HepG2 (cell line): Measurements from ENCODE around the gene TEAD1. TPM values are rescaled to one million over a fixed set of nuclear protein-coding genes. Genes with fewer than 3 reads are reported as not detected.

ENCODE experiments used
- ATAC-seq: fragments of 200-7000 bp; cut with Tn5 transposase; 3 replicates; pipeline ENCODE4 v1.9.1; 2020; ENCODE audit warnings: mild to moderate bottlenecking, moderate library complexity
- BruUV-seq: library from RNA; stranded (reverse); fragments of 400-500 nt; replicated peaks from 2 replicates; lab custom pipeline; 2021; lab: Mats Ljungman, UMichigan
- CTCF ChIA-PET: fragments of 300-600 bp; formaldehyde crosslinking; extraction: SDS; loops from one replicate; lab custom pipeline; 2021; ENCODE audit warnings: low total read pairs, inconsistent platforms, low intra/inter-chr PET ratio; lab: Yijun Ruan, JAX
- POLR2A ChIA-PET: fragments of 350-600 bp; sonication (Branson Sonifier 250); formaldehyde crosslinking; loops from one replicate; lab custom pipeline; 2020; ENCODE audit warnings: antibody characterized with exemption, inconsistent platforms; lab: Yijun Ruan, JAX
- DNase-seq: peaks from one replicate; pipeline ENCODE4 v3.0.0-alpha.2; 2015; ENCODE audit warnings: low spot score
- FAIRE-seq: peaks from 3 replicates; lab custom pipeline; 2011; peaks lifted over from hg19 to GRCh38; lab: Jason Lieb, UNC
- H2AFZ ChIP-seq: one replicate; pipeline ENCODE4 v1.6.1; 2011; ENCODE audit warnings: low read length, inconsistent platforms
- H3K27ac ChIP-seq: fragments of 300-600 bp; 3 replicates; pipeline ENCODE4 v1.8.0; 2011; ENCODE audit warnings: mixed run types, mild to moderate bottlenecking, mixed read lengths, low read length, inconsistent platforms; ENCODE audit not compliant: insufficient read depth; ENCODE audit errors: extremely low read length
- H3K27me3 ChIP-seq, 2 experiments: fragments of 200-600 bp in 1 of 2; 2 replicates in 1 of 2; 3 replicates in 1 of 2; pipeline versions ENCODE4 v1.6.0 to v1.8.0; 2011; ENCODE audit warnings: low read length in 2 of 2, mild to moderate bottlenecking in 2 of 2, moderate library complexity in 2 of 2, inconsistent platforms in 1 of 2; ENCODE audit not compliant: insufficient read depth in 2 of 2, control insufficient read depth in 1 of 2
- H3K36me3 ChIP-seq, 2 experiments: fragments of 200-600 bp in 1 of 2; replicated peaks in 1 of 2; 2 replicates in 1 of 2; 3 replicates in 1 of 2; pipeline versions ENCODE4 v1.5.1 to v1.8.0; 2011; ENCODE audit warnings: low read length in 2 of 2, inconsistent platforms in 1 of 2; ENCODE audit not compliant: insufficient read depth in 2 of 2, control insufficient read depth in 1 of 2
- H3K4me1 ChIP-seq: 2 replicates; pipeline ENCODE4 v1.5.1; 2012; ENCODE audit warnings: low read length, inconsistent platforms; ENCODE audit not compliant: insufficient read depth
- H3K4me2 ChIP-seq: 2 replicates; pipeline ENCODE4 v1.6.0; 2011; ENCODE audit warnings: low read depth, low read length, inconsistent platforms
- H3K4me3 ChIP-seq, 3 experiments: fragments of 200-600 bp in 1 of 3; sonication (generic), shearing (Covaris generic) in 1 of 3; replicated peaks in 1 of 3; 2 replicates each; pipeline ENCODE4 v1.5.1; 2011 to 2016; ENCODE audit warnings: low read length in 3 of 3, inconsistent platforms in 2 of 3, low read depth in 2 of 3, mild to moderate bottlenecking in 2 of 3, control low read depth in 1 of 3, mixed read lengths in 1 of 3; ENCODE audit not compliant: insufficient read depth in 1 of 3
- H3K79me2 ChIP-seq: one replicate; pipeline ENCODE4 v1.6.1; 2011; ENCODE audit warnings: low read length, inconsistent platforms; ENCODE audit not compliant: insufficient read depth
- H3K9ac ChIP-seq: 2 replicates; pipeline ENCODE4 v1.6.0; 2011; ENCODE audit warnings: mild to moderate bottlenecking, low read depth, low read length, inconsistent platforms; ENCODE audit not compliant: insufficient read depth
- H3K9me3 ChIP-seq: 2 replicates; pipeline ENCODE4 v1.5.1; 2012; ENCODE audit warnings: mild to moderate bottlenecking, low read length
- H4K20me1 ChIP-seq: 2 replicates; pipeline ENCODE4 v1.6.0; 2011; ENCODE audit warnings: inconsistent platforms, mild to moderate bottlenecking, low read length, moderate library complexity; ENCODE audit not compliant: insufficient read depth
- ARNTL ChIP-seq: sonication (generic); formaldehyde crosslinking; IDR thresholded peaks from 2 replicates; pipeline ENCODE4 v1.4.0; 2020; ENCODE audit warnings: mild to moderate bottlenecking, missing genetic modification reagents
- CCAR2 ChIP-seq: fragments of 200-400 bp; formaldehyde crosslinking; optimal IDR thresholded peaks from 2 replicates; pipeline ENCODE3; 2018; ENCODE audit warnings: low read depth, mild to moderate bottlenecking, low read length, moderate library complexity
- EEA1 ChIP-seq: sonication (generic); formaldehyde crosslinking; IDR thresholded peaks from 2 replicates; pipeline ENCODE4 v1.5.1; 2020; ENCODE audit warnings: mild to moderate bottlenecking, missing genetic modification reagents, borderline replicate concordance
- GFI1 ChIP-seq: sonication (generic); formaldehyde crosslinking; IDR thresholded peaks from 2 replicates; pipeline ENCODE4 v1.5.0; 2020; ENCODE audit warnings: missing genetic modification reagents, mild to moderate bottlenecking, borderline replicate concordance
- JDP2 ChIP-seq: sonication (generic); formaldehyde crosslinking; IDR thresholded peaks from 2 replicates; pipeline ENCODE4 v1.8.1; 2022; ENCODE audit warnings: missing genetic modification reagents, borderline replicate concordance
- KDM3A ChIP-seq: IDR thresholded peaks from 2 replicates; pipeline ENCODE4 v1.6.1; 2018; ENCODE audit warnings: low read depth, missing compliant biosample characterization
- MED8 ChIP-seq: sonication (generic); formaldehyde crosslinking; IDR thresholded peaks from 2 replicates; pipeline ENCODE4 v1.8.1; 2023; ENCODE audit warnings: mild to moderate bottlenecking, missing genetic modification reagents; ENCODE audit not compliant: insufficient replicate concordance
- NONO ChIP-seq, 2 experiments: fragments of 450-650 bp in 1 of 2; sonication (generic) in 1 of 2; formaldehyde crosslinking in 1 of 2; IDR thresholded peaks in 1 of 2; conservative IDR thresholded peaks in 1 of 2; 2 replicates each; pipeline versions ENCODE4 v1.6.1 to v1.8.0; 2017 to 2022; ENCODE audit warnings: mild to moderate bottlenecking in 1 of 2, missing genetic modification reagents in 1 of 2, moderate library complexity in 1 of 2
- RARA ChIP-seq: IDR thresholded peaks from 2 replicates; pipeline ENCODE4 v1.6.1; 2016; ENCODE audit warnings: missing genetic modification reagents, missing compliant biosample characterization
- RFXAP ChIP-seq: sonication (generic); formaldehyde crosslinking; IDR thresholded peaks from 2 replicates; pipeline ENCODE4 v1.4.0; 2020; ENCODE audit warnings: missing genetic modification reagents, borderline replicate concordance
- SMC3 ChIP-seq: IDR thresholded peaks from 2 replicates; pipeline ENCODE4 v1.6.1; 2011; ENCODE audit warnings: low read length, improper control_type of control experiment
- SRSF9 ChIP-seq: fragments of 200-400 bp; formaldehyde crosslinking; IDR thresholded peaks from 2 replicates; pipeline ENCODE4 v1.6.1; 2018; ENCODE audit warnings: borderline replicate concordance, mild to moderate bottlenecking, low read depth, low read length; ENCODE audit not compliant: insufficient read depth, poor library complexity, severe bottlenecking
- ZBTB21 ChIP-seq: sonication (generic); formaldehyde crosslinking; IDR thresholded peaks from 2 replicates; pipeline ENCODE4 v1.4.0; 2020; ENCODE audit warnings: missing genetic modification reagents
- ZNF530 ChIP-seq: sonication (generic); formaldehyde crosslinking; IDR thresholded peaks from 2 replicates; pipeline ENCODE4 v1.5.0; 2020; ENCODE audit warnings: low read depth, mild to moderate bottlenecking, missing genetic modification reagents
- ZNF614 ChIP-seq: IDR thresholded peaks from 2 replicates; pipeline ENCODE4 v1.6.1; 2018; ENCODE audit warnings: missing biosample characterization, missing genetic modification reagents, inconsistent platforms, borderline replicate concordance
- WGBS: methylation state at CpG from one replicate; pipeline ENCODE4 v1.1.6; 2017; ENCODE audit warnings: low lambda C conversion rate; 5-methylcytosine and 5-hydroxymethylcytosine counted together
- in situ Hi-C: cut with HindIII; loops from 2 replicates; pipeline ENCODE4 v1.10.0; 2017; ENCODE audit warnings: low pct_unique_long_range_greater_than_20kb; ENCODE audit not compliant: extremely low pct_ligation_motif_present
- intact Hi-C: fragments of 100-400 bp; cut with micrococcal nuclease; formaldehyde crosslinking; loops from one replicate; pipeline ENCODE4 v1.10.0; 2022; ENCODE audit not compliant: unreplicated experiment
- polyA plus RNA-seq, 8 experiments: library from polyadenylated mRNA; depleted of rRNA in 3 of 8; stranded (reverse) in 7 of 8; unstranded in 1 of 8; fragments of >200 nt; fragmentation: Illumina TruSeq in 4 of 8; extraction: Trizol in 4 of 8; gene quantifications; 2 replicates each; pipeline versions ENCODE4 v1.2.1 to v1.2.3, GENCODE V29; 2011 to 2016; ENCODE audit warnings: low read depth in 4 of 8, missing spikeins in 1 of 8, mixed read lengths in 1 of 8; ENCODE audit not compliant: insufficient read depth in 1 of 8
- total RNA-seq, 5 experiments: library from RNA; depleted of rRNA; stranded (reverse); fragments of >200 nt; fragmentation: Illumina TruSeq; extraction: Trizol; gene quantifications; 2 replicates each; pipeline ENCODE4 v1.2.3, GENCODE V29; 2016; ENCODE audit warnings: low read depth in 1 of 5
- TF ChIP-seq, protein P1 (sequence below), 2 experiments: sonication (generic) in 1 of 2; formaldehyde crosslinking in 1 of 2; IDR thresholded peaks; 2 replicates each; pipeline versions ENCODE4 v1.4.0 to v1.6.1; 2016 to 2020; ENCODE audit warnings: borderline replicate concordance in 1 of 2, low read depth in 1 of 2, mild to moderate bottlenecking in 1 of 2, missing genetic modification reagents in 1 of 2
- TF ChIP-seq, protein P2 (sequence below): sonication (generic); formaldehyde crosslinking; IDR thresholded peaks from 2 replicates; pipeline ENCODE4 v1.9.0; 2021; ENCODE audit warnings: missing genetic modification reagents, borderline replicate concordance

Gene TEAD1
- total and polyA plus RNA-seq, 2 of the 13 experiments (the other 11 are each of a cell fraction or from before 2014, with no cell fraction given), result 20.1 to 30.5 TPM

DNA sequence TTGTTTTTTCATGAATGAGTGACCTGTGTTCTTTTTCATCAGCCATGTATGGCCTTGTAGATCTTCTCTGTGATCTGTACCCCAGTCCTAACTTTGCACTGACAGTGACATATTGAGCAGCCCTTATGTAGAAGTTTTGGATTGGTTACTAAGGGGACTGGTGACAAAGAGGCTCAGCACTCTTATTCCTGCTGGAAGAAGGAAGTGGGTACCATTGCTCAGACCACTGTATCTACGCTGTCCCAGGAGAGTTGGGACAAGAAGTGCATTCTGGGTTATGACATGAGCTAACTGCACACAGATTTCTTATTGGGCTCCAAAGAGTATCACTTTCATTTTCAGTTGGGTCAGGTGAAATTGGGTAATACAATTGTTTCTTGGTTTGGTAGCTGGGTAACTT lies 227.1 kb downstream of the TEAD1 start:
- no peak overlapping the region for H3K4me2 ChIP-seq
- H3K36me3 ChIP-seq, result peaks cover 12 to 35% of the 10 kb centered on the region in 2 experiments
- peak; percentile 60 for ATAC-seq
- WGBS, result 100% methylated on average over 1 of the region's 1 CpG
- FAIRE-seq, result no peak
- no peaks in the 10 kb centered on the region for H3K27me3 ChIP-seq
- BruUV-seq, result no TSS peak
- H3K9me3 ChIP-seq, result no peaks in the 10 kb centered on the region
- in situ Hi-C loops, result no loop called here
- intact Hi-C loops, result no loop called here
- no peaks in the 10 kb centered on the region for H4K20me1 ChIP-seq
- no peak for TF ChIP-seq SMC3
- TF ChIP-seq ARNTL (CRISPR knock-in tag), result no peak
- TF ChIP-seq NONO (IDR thresholded peaks at IDR 0.05), result no peak
- TF ChIP-seq NONO (CRISPR knock-in tag; conservative IDR thresholded peaks at IDR 0.05), result no peak
- TF ChIP-seq, protein P1, sequence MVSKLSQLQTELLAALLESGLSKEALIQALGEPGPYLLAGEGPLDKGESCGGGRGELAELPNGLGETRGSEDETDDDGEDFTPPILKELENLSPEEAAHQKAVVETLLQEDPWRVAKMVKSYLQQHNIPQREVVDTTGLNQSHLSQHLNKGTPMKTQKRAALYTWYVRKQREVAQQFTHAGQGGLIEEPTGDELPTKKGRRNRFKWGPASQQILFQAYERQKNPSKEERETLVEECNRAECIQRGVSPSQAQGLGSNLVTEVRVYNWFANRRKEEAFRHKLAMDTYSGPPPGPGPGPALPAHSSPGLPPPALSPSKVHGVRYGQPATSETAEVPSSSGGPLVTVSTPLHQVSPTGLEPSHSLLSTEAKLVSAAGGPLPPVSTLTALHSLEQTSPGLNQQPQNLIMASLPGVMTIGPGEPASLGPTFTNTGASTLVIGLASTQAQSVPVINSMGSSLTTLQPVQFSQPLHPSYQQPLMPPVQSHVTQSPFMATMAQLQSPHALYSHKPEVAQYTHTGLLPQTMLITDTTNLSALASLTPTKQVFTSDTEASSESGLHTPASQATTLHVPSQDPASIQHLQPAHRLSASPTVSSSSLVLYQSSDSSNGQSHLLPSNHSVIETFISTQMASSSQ (IDR thresholded peaks at IDR 0.05; ENCODE audit: low read depth), result no peak
- TF ChIP-seq, protein P1 (CRISPR knock-in tag; IDR thresholded peaks at IDR 0.05; ENCODE audit: borderline replicate concordance), result no peak
- TF ChIP-seq, protein P2, sequence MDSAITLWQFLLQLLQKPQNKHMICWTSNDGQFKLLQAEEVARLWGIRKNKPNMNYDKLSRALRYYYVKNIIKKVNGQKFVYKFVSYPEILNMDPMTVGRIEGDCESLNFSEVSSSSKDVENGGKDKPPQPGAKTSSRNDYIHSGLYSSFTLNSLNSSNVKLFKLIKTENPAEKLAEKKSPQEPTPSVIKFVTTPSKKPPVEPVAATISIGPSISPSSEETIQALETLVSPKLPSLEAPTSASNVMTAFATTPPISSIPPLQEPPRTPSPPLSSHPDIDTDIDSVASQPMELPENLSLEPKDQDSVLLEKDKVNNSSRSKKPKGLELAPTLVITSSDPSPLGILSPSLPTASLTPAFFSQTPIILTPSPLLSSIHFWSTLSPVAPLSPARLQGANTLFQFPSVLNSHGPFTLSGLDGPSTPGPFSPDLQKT, result no peak
- TF ChIP-seq EEA1 (CRISPR knock-in tag), result no peak
- no peak for TF ChIP-seq GFI1
- no peak for TF ChIP-seq RFXAP (CRISPR knock-in tag)
- TF ChIP-seq ZNF530, result no peak
- TF ChIP-seq ZNF614 (CRISPR knock-in tag), result no peak
- TF ChIP-seq ZBTB21 (CRISPR knock-in tag), result no peak
- TF ChIP-seq RARA (CRISPR knock-in tag), result no peak
- TF ChIP-seq JDP2, result no peak
- no peak for TF ChIP-seq MED8 (CRISPR knock-in tag)
- no peak for TF ChIP-seq SRSF9
- TF ChIP-seq CCAR2, result no peak
- TF ChIP-seq KDM3A (CRISPR knock-in tag), result no peak
- TF ChIP-seq, all 625 proteins: peak for 0
- Histone ChIP-seq H3K9ac (no peak overlapping the region), H2AFZ (no peak overlapping the region), H3K27ac (no peak overlapping the region), H3K4me1 (peaks cover 33% of the 10 kb centered on the region), H3K4me3 (no peak overlapping the region), H3K79me2 (no peaks in the 10 kb centered on the region)
- DNase-seq, result peak; percentile 27
- ChIA-PET CTCF (no interaction called here), POLR2A (no interaction called here)
